AG10803 (cell line): ENCODE results near the gene KNDC1.

ENCODE experiments used
- DNase-seq: peaks from one replicate; pipeline ENCODE4 v3.0.0; 2010; ENCODE audit warnings: low read depth
- H3K4me3 ChIP-seq: 2 replicates; pipeline ENCODE4 v1.5.1; 2011; ENCODE audit warnings: mild to moderate bottlenecking, low read length, control low read depth
- TF ChIP-seq, protein P1 (sequence below): conservative IDR thresholded peaks from 2 replicates; pipeline ENCODE4 v1.5.1; 2011; ENCODE audit warnings: mild to moderate bottlenecking, low read length, control low read depth, inconsistent platforms

The KNDC1 gene

DNA sequence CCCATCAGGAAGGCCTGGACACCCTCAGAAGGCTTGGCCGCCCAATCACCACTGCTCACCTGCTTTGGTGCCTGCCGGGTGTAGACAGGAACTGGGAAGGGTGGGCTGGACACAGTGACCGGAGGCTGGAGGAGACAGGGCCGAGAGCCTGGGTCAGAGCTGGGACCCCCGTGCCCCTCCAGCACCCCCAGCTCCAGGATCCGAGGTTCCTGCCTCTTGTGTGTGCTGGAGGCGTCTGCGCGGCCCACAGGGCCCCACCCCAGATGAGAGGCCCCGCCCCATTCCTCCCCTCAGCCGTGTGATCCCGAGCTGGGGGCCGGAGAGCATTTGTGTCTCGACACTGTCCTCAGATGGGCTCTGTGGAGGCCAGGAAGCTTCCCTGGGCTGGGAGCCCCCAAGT, 107.3 kb downstream of the KNDC1 start:
- no peak overlapping the region for H3K4me3 ChIP-seq
- no peak for DNase-seq
- TF ChIP-seq, protein P1, sequence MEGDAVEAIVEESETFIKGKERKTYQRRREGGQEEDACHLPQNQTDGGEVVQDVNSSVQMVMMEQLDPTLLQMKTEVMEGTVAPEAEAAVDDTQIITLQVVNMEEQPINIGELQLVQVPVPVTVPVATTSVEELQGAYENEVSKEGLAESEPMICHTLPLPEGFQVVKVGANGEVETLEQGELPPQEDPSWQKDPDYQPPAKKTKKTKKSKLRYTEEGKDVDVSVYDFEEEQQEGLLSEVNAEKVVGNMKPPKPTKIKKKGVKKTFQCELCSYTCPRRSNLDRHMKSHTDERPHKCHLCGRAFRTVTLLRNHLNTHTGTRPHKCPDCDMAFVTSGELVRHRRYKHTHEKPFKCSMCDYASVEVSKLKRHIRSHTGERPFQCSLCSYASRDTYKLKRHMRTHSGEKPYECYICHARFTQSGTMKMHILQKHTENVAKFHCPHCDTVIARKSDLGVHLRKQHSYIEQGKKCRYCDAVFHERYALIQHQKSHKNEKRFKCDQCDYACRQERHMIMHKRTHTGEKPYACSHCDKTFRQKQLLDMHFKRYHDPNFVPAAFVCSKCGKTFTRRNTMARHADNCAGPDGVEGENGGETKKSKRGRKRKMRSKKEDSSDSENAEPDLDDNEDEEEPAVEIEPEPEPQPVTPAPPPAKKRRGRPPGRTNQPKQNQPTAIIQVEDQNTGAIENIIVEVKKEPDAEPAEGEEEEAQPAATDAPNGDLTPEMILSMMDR, result no peak

DNA sequence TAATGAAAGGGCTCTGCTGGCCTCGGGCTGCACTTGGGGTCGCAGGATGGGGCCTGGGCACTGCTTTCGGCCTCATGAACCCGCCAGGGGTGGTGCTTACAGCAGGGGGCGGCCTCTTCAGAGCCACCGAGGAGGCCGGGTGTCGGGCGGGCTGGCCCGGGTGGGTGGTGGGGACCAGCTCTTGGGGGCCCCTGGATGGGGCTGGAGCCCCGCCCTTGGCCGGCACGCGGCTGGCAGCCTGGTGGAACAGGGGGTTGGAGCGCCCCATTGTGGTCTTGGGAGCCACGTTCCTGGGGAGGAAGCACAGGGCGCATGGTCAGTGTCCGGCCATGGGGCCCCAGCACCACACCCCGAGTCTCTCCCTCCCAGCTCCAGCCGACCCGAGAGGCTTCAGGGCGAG, 107.8 kb downstream of the KNDC1 start:
- TF ChIP-seq, protein P1, result no peak
- DNase-seq, result no peak
- H3K4me3 ChIP-seq, result no peak overlapping the region

DNA sequence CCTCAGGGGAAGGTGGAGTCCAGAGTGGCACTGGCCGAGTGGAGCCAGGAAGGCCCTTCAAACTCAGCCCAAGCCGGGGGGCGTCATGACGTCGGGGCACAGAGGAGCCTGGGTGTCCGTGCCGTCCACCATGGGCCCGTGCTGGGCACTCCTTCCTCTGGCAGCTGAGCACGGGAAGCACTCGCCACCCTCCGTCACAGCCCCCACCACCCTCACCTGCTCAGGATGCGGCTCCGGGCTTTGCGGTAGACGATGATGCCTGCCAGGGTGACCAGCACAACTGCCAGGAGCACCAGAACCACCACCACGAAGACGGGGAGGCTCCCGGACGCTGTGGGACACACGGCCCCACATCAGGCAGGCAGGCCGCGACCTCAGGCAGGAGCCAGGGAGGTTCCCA, 108.5 kb downstream of the KNDC1 start:
- H3K4me3 ChIP-seq, result no peak overlapping the region
- no peak for DNase-seq
- TF ChIP-seq, protein P1, result no peak

DNA sequence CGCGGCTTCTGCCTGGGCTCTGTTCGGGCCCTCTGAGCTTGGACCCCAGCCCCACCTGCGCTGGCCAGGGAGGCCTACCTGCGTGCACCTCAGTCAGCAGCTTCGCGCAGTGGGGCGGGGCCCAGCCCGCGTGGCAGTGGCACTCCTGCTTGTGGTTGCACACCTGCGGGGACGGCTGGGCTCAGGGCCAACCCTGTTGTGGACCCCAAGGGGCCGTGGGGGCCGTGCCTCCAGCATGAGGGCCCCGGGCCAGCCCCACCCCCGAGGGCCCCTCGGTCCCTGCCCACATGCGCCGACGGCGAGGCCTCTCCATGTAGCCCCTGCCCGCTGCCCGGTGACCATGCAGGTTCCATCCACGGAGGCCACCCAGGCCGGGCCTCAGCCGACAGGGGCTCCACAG, 109.3 kb downstream of the KNDC1 start:
- H3K4me3 ChIP-seq, result no peak overlapping the region
- TF ChIP-seq, protein P1, result no peak
- DNase-seq, result no peak

DNA sequence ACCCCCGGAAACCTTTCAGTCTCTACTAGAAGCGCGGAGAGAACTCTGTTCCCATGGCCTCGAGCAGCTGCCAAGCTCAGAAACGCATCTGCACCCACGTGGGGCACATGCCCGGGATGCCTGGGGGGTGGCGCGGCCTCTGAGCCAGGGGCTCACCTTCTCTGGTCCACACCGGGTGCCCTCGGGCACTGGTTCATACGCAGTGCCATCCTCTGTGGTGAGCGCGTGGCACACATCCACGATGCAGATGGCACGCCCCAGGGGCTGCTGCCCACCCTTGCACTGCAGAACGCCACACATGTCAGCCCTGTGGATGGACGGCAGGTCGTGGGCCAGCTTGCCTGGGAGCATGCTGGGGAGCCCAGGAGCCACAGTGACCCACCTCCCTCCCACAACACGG, 110.2 kb downstream of the KNDC1 start:
- no peak for DNase-seq
- TF ChIP-seq, protein P1, result no peak
- no peak overlapping the region for H3K4me3 ChIP-seq

DNA sequence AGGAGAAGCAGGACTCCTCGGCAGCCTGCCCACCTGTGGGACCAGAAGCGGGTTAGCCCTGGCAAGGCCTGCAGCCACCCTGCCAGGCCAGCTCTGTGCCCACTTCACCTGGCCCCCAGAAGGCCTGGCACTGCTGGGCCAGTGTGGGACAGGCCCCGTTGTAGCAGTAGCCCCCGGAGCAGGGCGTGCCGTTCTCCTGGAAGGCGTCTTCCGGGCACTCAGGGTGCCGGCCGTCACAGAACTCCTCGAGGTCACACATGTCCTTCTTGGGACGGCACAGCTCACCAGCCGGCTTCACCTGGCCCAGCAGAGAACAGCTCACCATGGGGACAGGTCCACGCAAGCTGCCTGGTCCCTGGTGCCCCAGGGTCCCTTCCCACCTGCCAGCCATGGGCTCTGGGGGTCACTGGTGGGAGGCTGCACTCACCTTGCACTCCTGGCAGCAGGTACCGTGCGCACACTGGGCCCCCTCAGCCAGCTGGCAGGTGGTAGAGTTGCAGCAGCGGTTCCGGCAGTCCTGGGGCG, 110.8 kb downstream of the KNDC1 start:
- DNase-seq, result no peak
- TF ChIP-seq, protein P1, result no peak
- H3K4me3 ChIP-seq, result no peak overlapping the region

DNA sequence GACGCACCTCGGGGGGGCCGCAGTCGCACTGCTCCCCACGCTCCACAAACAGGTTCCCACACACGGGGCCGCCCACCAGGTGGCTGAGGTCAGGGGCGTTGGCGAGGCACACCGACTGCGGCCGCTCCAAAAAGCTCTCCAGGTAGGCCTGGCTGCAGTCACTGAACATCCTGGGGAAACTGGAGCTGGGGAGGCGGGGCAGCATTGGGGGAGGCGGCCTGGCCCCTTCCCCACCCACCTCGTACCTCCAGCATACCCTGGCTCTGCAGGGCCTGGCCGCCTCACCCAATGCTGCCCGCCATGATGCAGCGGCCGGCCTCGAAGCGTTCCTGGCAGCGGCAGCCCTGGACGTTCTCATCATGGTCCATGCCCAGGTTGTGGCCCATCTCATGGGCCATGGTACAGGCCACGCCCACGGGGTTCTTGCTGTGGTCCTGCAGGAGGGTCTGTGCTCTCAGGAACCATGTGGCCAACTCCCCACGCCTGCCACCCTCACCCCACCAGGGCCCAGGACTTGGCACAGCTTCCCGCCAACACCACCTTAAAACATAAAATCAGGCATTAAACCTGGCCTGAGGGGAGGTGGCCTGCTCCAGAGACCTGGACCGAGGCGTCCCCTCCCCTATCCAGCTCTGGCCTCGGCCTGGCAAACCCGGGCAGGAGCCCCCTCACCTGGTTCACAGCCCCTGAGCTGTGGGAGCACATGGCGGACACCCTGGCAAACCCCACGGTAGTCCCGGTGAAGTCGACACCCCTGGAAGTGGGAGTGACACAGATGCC, 111.7 kb downstream of the KNDC1 start:
- H3K4me3 ChIP-seq, result no peak overlapping the region
- DNase-seq, result no peak
- TF ChIP-seq, protein P1, result no peak
